GM19455 (cell line): ENCODE results near the gene CERS3.
"Not testable (repeated sequence)": the region's sequence is repeated elsewhere in the genome, so short reads cannot be mapped to it uniquely, and the experiment has no call there.

Experiments used
- ATAC-seq: cut with Tn5 transposase; IDR thresholded peaks from one replicate; pipeline ENCODE4 v1.9.1; 2021; ENCODE audit not compliant: unreplicated experiment

Gene CERS3

GRCh38 chr15:100468285-100468684 is 60.5 kb downstream of the CERS3 start:
- no peak for ATAC-seq

- ATAC-seq: no peak
Measured at GRCh38 chr15:100466073-100466472, 62.7 kb downstream of the CERS3 start.

GRCh38 chr15:100464888-100465287 is 63.9 kb downstream of the CERS3 start:
- no peak for ATAC-seq

- ATAC-seq: no peak
Measured at GRCh38 chr15:100464256-100464655, 64.5 kb downstream of the CERS3 start.

- no peak for ATAC-seq
Measured at GRCh38 chr15:100463515-100463914, 65.2 kb downstream of the CERS3 start.

GRCh38 chr15:100461049-100461448 is 67.7 kb downstream of the CERS3 start:
- ATAC-seq: peak; percentile 70

- no peak for ATAC-seq
Measured at GRCh38 chr15:100457201-100457600, 71.5 kb downstream of the CERS3 start.

GRCh38 chr15:100454148-100454547 is 74.6 kb downstream of the CERS3 start:
- ATAC-seq: no peak

- ATAC-seq: no peak
Measured at GRCh38 chr15:100448481-100448880, 80.3 kb downstream of the CERS3 start.

GRCh38 chr15:100441063-100441462 is 87.7 kb downstream of the CERS3 start:
- ATAC-seq: not testable (repeated sequence)

GRCh38 chr15:100439514-100439913 is 89.2 kb downstream of the CERS3 start:
- ATAC-seq: no peak

GRCh38 chr15:100438570-100438969 is 90.2 kb downstream of the CERS3 start:
- no peak for ATAC-seq

- no peak for ATAC-seq
Measured at GRCh38 chr15:100437261-100437660, 91.5 kb downstream of the CERS3 start.

GRCh38 chr15:100434561-100434960 is 94.2 kb downstream of the CERS3 start:
- no peak for ATAC-seq

- no peak for ATAC-seq
Measured at GRCh38 chr15:100434038-100434437, 94.7 kb downstream of the CERS3 start.

- no peak for ATAC-seq
Measured at GRCh38 chr15:100433304-100433703, 95.4 kb downstream of the CERS3 start.

GRCh38 chr15:100430411-100430810 is 98.3 kb downstream of the CERS3 start:
- no peak for ATAC-seq

GRCh38 chr15:100429116-100429728 is 99.5 kb downstream of the CERS3 start:
- ATAC-seq: no peak

GRCh38 chr15:100426937-100427336 is 101.8 kb downstream of the CERS3 start:
- no peak for ATAC-seq

GRCh38 chr15:100405179-100405578 is 123.6 kb downstream of the CERS3 start:
- ATAC-seq: no peak

GRCh38 chr15:100400996-100401395 is 127.8 kb downstream of the CERS3 start:
- no peak for ATAC-seq

GRCh38 chr15:100394736-100395440 is 133.9 kb downstream of the CERS3 start:
- ATAC-seq: no peak

GRCh38 chr15:100393008-100393407 is 135.7 kb downstream of the CERS3 start:
- no peak for ATAC-seq
